AG09319 (cell line): Measurements from ENCODE around the gene ZNF215.
"Not testable (repeated sequence)": the region's sequence is repeated elsewhere in the genome, so short reads cannot be mapped to it uniquely, and the experiment has no call there.

ENCODE experiments used
- DNase-seq: peaks from one replicate; pipeline ENCODE4 v3.0.0-alpha.2; 2010; ENCODE audit warnings: low read depth; ENCODE audit errors: extremely low read depth
- TF ChIP-seq, protein P1 (sequence below): IDR thresholded peaks from 2 replicates; pipeline ENCODE4 v1.5.1; 2011; ENCODE audit warnings: low read depth, mild to moderate bottlenecking, inconsistent platforms, low read length, moderate library complexity

Gene ZNF215

DNA sequence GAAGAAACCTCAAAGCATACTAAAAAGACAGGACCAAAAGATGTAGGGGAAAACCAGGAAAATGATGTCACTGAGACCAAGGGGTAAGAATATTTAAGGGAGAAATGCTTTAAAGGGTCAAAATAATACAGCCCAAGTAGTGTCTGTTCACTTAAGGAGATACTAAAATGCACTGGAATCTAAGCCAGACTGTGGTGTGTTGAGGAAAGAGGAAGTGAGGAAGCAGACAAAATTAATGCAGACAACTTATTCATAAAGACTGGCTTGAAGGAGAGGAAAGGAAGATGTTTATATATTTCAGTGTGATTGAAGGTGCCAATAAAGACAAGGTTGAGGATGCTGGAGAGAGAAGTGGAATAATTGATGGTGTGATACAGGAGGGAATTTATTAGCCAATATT lies 15.7 kb downstream of the ZNF215 start:
- DNase-seq = no peak
- TF ChIP-seq, protein P1, sequence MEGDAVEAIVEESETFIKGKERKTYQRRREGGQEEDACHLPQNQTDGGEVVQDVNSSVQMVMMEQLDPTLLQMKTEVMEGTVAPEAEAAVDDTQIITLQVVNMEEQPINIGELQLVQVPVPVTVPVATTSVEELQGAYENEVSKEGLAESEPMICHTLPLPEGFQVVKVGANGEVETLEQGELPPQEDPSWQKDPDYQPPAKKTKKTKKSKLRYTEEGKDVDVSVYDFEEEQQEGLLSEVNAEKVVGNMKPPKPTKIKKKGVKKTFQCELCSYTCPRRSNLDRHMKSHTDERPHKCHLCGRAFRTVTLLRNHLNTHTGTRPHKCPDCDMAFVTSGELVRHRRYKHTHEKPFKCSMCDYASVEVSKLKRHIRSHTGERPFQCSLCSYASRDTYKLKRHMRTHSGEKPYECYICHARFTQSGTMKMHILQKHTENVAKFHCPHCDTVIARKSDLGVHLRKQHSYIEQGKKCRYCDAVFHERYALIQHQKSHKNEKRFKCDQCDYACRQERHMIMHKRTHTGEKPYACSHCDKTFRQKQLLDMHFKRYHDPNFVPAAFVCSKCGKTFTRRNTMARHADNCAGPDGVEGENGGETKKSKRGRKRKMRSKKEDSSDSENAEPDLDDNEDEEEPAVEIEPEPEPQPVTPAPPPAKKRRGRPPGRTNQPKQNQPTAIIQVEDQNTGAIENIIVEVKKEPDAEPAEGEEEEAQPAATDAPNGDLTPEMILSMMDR = no peak

DNA sequence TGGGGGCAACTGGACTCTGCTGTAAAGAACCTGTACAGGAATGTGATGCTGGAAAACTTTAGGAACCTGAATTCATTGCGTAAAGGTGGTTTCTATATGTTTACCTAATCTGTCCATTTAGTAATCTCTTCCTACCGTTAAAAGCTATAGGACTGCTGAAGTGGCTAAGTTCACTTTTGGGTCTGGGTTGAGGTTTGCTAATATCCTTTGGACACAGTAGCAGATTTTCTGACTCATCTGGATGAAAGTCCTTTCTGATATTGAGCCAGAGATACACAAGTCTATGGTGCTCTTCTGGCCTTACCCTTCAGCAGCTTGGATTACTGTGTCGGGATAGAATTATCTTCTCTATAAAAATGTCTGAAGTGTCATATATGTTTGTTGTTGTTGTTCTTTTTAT lies 16.9 kb downstream of the ZNF215 start:
- no peak for DNase-seq
- TF ChIP-seq, protein P1 = no peak

DNA sequence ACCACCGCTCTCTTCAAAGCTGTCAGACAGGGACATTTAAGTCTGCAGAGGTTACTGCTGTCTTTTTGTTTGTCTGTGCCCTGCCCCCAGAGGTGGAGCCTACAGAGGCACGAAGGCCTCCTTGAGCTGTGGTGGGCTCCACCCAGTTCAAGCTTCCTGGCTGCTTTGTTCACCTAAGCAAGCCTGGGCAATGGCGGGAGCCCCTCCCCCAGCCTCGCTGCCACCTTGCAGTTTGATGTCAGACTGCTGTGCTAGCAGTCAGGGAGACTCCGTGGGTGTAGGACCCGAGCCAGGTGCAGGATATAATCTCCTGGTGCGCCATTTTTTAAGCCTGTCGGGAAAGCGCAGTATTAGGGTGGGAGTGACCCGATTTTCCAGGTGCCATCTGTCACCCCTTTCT lies 28.0 kb downstream of the ZNF215 start:
- not testable (repeated sequence) for DNase-seq

DNA sequence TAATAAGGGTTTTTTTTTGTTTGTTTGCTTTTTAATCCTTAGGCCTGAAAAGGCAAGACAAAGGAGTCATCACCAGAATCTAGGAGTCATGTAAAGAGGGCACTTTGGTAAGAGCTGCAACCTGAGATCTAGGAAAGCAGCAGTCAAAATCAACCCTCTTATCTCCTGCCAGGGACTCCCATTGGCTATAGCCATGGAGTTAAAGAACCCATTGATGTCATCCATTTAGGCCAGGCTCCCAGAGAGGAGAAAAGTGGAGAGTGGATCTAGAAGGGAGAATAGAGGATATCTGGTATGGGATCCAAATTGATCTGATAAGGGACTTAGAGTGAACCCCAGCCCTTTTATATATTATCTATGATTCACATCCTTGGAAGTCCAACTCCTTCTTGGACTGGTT lies 35.9 kb downstream of the ZNF215 start:
- TF ChIP-seq, protein P1 = no peak
- DNase-seq = no peak

DNA sequence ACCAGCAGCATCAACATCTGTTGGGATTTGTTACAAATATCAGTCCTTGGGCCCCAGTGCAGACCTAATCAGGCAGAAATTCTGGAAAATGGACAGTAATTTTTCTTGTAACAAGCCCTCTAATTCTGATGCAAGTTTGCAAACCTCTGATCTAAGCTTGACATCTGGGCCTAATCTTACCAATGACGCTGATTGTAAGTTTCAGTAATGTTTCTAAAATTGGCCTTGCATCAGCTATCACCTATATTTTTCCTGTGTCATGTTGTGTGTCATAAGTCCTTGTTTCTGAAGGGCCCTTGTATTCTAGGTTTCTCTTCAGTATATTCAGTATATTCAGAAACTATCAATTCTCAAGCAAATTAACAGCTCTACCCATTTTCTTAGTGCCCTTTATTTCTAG lies 36.4 kb downstream of the ZNF215 start:
- no peak for DNase-seq

DNA sequence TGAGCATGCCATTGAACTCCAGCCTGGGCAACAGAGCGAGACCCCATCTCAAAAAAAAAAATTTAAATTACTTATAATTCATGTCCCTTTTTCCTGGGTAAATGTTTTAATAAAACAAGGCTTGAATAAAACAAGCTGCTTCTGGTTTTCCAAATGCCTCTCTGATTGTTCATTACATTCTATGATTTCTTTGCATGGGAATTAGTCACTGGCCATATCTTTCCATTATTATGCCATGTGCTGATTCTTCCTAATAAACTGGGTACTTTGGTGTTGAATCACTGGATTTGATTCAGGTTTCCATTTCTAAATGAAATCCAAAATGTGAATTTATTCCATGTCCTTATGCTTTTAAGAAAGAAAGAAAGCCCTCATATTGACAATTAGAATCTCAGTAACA lies 42.6 kb downstream of the ZNF215 start:
- TF ChIP-seq, protein P1 = no peak
- DNase-seq = no peak

More for the DNA sequence above, 36.4 kb downstream of the ZNF215 start:
- TF ChIP-seq, protein P1 = no peak

DNA sequence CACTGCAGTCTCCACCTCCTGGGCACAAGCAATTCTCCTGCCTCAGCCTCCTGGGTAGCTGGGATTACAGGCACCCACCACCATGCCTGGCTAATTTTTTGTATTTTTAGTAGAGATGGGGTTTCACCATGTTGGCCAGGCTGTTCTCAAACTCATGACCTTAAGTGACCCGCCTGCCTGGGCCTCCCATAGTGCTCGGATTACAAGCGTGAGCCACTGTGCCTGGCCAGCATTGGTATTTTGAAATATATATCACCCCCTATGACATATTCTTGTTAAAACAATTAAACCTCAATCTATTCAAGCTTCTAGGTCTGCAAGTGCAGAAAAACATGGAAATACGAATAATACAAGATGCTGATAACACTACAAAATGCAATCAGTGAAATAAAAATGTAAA lies 43.6 kb downstream of the ZNF215 start:
- DNase-seq = not testable (repeated sequence)

DNA sequence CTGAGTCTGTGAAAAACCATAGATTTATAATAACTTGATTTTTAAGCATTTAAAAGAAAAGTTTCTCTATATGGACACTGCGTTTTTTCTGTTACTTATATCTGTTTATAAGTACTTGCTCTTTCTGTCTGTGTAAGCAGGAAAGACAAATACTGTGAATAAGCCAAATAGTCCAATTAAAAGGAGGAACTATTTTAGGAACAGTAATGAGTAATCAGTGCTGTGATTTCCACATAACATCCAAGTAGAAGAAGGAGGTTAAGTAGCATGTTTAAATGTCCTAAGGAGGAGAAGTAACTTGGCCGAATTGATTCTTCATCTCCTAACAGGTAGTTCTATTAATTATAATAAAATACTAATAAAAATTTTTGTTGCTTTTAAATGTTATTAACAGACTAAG lies 53.1 kb downstream of the ZNF215 start:
- DNase-seq = no peak

More for the DNA sequence above, 53.1 kb downstream of the ZNF215 start:
- TF ChIP-seq, protein P1 = no peak
